Measurements from ENCODE around the gene LGI4. TPM values are rescaled to one million over a fixed set of nuclear protein-coding genes. Genes with fewer than 3 reads are reported as not detected.

The LGI4 gene
- total RNA-seq, 1 donor from 2014 or later = 59.3 TPM

GRCh38 chr19:35109395-35110112 lies 25.3 kb downstream of the LGI4 start:
- Histone ChIP-seq H3K27ac (no peak overlapping the region), H3K4me1 (no peaks in the 10 kb centered on the region), H3K36me3 (no peaks in the 10 kb centered on the region), H3K4me3 (no peak overlapping the region), H3K27me3 (no peaks in the 10 kb centered on the region), H3K9me3 (no peaks in the 10 kb centered on the region)
- TF ChIP-seq CTCF (IDR thresholded peaks at IDR 0.05) = no peak
- intact Hi-C loops (cut with DNase I) = no loop called here
- no peak for DNase-seq (ENCODE audit: low spot score in 2 of 2)

DNA sequence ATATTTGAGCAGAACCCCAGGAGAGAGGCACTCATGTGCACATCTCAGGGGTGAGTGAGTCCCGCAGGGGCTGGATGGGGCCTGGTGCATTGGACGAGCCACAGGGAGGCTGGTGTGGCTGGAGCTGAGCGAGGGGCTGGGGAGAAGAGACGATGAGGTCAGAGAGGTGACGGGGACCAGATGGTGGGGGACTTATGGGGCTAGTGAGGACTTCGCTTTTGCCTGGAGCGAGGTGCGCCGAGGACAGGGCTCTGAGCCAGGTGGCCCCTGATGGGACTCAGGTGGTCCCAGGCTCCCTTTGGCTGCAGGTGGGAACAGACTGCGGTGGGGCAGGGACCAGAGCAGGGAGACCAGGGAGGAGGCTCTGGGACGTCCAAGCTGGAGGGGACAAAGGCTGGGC lies 26.1 kb downstream of the LGI4 start:
- Histone ChIP-seq H3K27ac (no peak overlapping the region), H3K4me1 (no peaks in the 10 kb centered on the region), H3K36me3 (no peaks in the 10 kb centered on the region), H3K27me3 (no peaks in the 10 kb centered on the region), H3K4me3 (no peak overlapping the region), H3K9me3 (no peaks in the 10 kb centered on the region)
- DNase-seq (ENCODE audit: low spot score in 2 of 2) = no peak
- no peak for TF ChIP-seq CTCF (IDR thresholded peaks at IDR 0.05)
- intact Hi-C loops (cut with DNase I) = no loop called here

- Histone ChIP-seq H3K27ac (no peak overlapping the region), H3K36me3 (no peaks in the 10 kb centered on the region), H3K4me3 (no peak overlapping the region), H3K9me3 (no peaks in the 10 kb centered on the region), H3K27me3 (no peaks in the 10 kb centered on the region), H3K4me1 (no peaks in the 10 kb centered on the region)
- intact Hi-C loops (cut with DNase I) = no loop called here
- no peak for TF ChIP-seq CTCF (IDR thresholded peaks at IDR 0.05)
- DNase-seq (ENCODE audit: low spot score in 2 of 2) = no peak
Observed at GRCh38 chr19:35107545-35107944, 27.3 kb downstream of the LGI4 start.

- Histone ChIP-seq H3K9me3 (no peaks in the 10 kb centered on the region), H3K36me3 (no peaks in the 10 kb centered on the region), H3K27ac (no peak overlapping the region), H3K4me3 (no peak overlapping the region), H3K4me1 (no peaks in the 10 kb centered on the region), H3K27me3 (no peaks in the 10 kb centered on the region)
- no peak for DNase-seq (ENCODE audit: low spot score in 2 of 2)
- intact Hi-C loops (cut with DNase I) = no loop called here
- TF ChIP-seq CTCF (IDR thresholded peaks at IDR 0.05) = no peak
Observed at GRCh38 chr19:35106898-35107541, 27.8 kb downstream of the LGI4 start.

DNA sequence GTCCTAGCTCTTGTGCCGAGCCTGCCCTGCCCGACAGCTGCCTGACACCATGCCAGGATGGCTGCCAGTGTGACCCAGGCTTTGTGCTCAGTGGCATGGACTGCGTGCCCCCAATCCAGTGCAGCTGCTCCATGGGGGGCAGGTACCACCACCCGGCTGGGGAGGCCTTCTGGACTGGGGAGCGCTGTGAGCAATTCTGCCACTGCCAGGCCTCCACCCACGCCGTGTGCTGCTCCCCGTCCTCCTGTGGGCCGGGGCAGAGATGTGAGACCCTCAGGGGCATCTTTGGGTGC lies 28.6 kb downstream of the LGI4 start:
- no peak for DNase-seq (ENCODE audit: low spot score in 2 of 2)
- no peaks in the 10 kb centered on the region for H3K9me3 ChIP-seq
- H3K27me3 ChIP-seq = no peaks in the 10 kb centered on the region
- intact Hi-C loops (cut with DNase I) = no loop called here
- TF ChIP-seq CTCF (IDR thresholded peaks at IDR 0.05) = no peak
- H3K4me1 ChIP-seq = no peaks in the 10 kb centered on the region
- no peak overlapping the region for H3K4me3 ChIP-seq
- no peaks in the 10 kb centered on the region for H3K36me3 ChIP-seq
- no peak overlapping the region for H3K27ac ChIP-seq

Measured in ascending aorta (tissue), 2 donors.